ENCODE results near the gene HIRIP3. TPM values are rescaled to one million over a fixed set of nuclear protein-coding genes. Genes with fewer than 3 reads are reported as not detected.

The HIRIP3 gene
- total and polyA plus RNA-seq, 2 of the 8 experiments (the other 6 are each of a cell fraction or from before 2014, with no cell fraction given): 11.9 to 18.5 TPM

GRCh38 chr16:29972500-29972899, 22.9 kb downstream of the HIRIP3 start:
- DNase-seq (ENCODE audit: low read depth in 1 of 2, low spot score in 2 of 2) (no peak), FAIRE-seq (no peak)
- no peak for TF ChIP-seq RXRA (IDR thresholded peaks at IDR 0.05; ENCODE audit: insufficient read depth, low read depth, low read length)
- TF ChIP-seq CEBPB (IDR thresholded peaks at IDR 0.05; ENCODE audit: low read depth, low read length): no peak
- TF ChIP-seq BACH1 (IDR thresholded peaks at IDR 0.05; ENCODE audit: low read length): no peak
- TF ChIP-seq YY1 (IDR thresholded peaks at IDR 0.05; ENCODE audit: low read depth, low read length): no peak
- TF ChIP-seq SIRT6 (IDR thresholded peaks at IDR 0.05; ENCODE audit: low read length): no peak
- TF ChIP-seq ZNF274 (IDR thresholded peaks at IDR 0.05; ENCODE audit: borderline replicate concordance, extremely low read depth, low read length): no peak
- TF ChIP-seq GTF2F1 (IDR thresholded peaks at IDR 0.05; ENCODE audit: borderline replicate concordance, low read depth, low read length): no peak
- no peak for TF ChIP-seq BRCA1 (IDR thresholded peaks at IDR 0.05; ENCODE audit: low read depth, low read length)
- no peak overlapping the region for H2BK5ac ChIP-seq (ENCODE audit: low read depth, low read length)
- H3K4me2 ChIP-seq (ENCODE audit: insufficient read depth in 1 of 2, low read depth in 2 of 2, low read length in 2 of 2): no peak overlapping the region
- no peak overlapping the region for H2BK20ac ChIP-seq (ENCODE audit: low read length)
- H3K27ac ChIP-seq (ENCODE audit: low read depth, low read length): no peak overlapping the region
- peaks cover 2 to 18% of the 10 kb centered on the region in 2 experiments for H4K20me1 ChIP-seq (replicated peaks in 1 of 2; ENCODE audit: control insufficient read depth in 1 of 2, insufficient read depth in 2 of 2, low read length in 2 of 2)
- 100% methylated on average over 1 of the region's 1 CpG; no CpG with 5 or more reads in 1 of the 2 experiments for WGBS, 2 experiments (ENCODE audit: extremely low coverage in 1 of 2, insufficient coverage in 1 of 2, insufficient read length in 1 of 2, insufficient replicate concordance in 2 of 2, low coverage in 1 of 2, low lambda C conversion rate in 2 of 2, missing lambda C conversion rate in 1 of 2)
- peaks cover 0 to 20% (median 7%) of the 10 kb centered on the region in 4 experiments; a peak in 6 of 8 replicates for H3K36me3 ChIP-seq (ENCODE audit: control insufficient read depth in 2 of 4, insufficient read depth in 4 of 4, low read length in 3 of 4)
- H3K18ac ChIP-seq (ENCODE audit: extremely low read depth, low read length): no peak overlapping the region
- no peak overlapping the region for H4K5ac ChIP-seq (ENCODE audit: insufficient read length, low read depth, low read length)
- H3K23ac ChIP-seq (ENCODE audit: insufficient read length): no peak overlapping the region
- no peak overlapping the region for H3K4me3 ChIP-seq (ENCODE audit: extremely low read depth in 1 of 4, insufficient read depth in 2 of 4, low read depth in 3 of 4, low read length in 4 of 4)
- H3K9ac ChIP-seq (replicated peaks in 1 of 4; ENCODE audit: extremely low read depth in 1 of 4, low read depth in 3 of 4, low read length in 3 of 4): no peak overlapping the region
- H4K91ac ChIP-seq (replicated peaks; ENCODE audit: insufficient read length, low read length): no peak overlapping the region
- H2AK5ac ChIP-seq (ENCODE audit: low read depth, low read length): no peak overlapping the region
- no peak overlapping the region for H2BK120ac ChIP-seq (replicated peaks; ENCODE audit: low read depth, low read length)
- H3K56ac ChIP-seq (replicated peaks; ENCODE audit: insufficient read length, low read depth, low read length): no peak overlapping the region
- no peak overlapping the region for H2BK12ac ChIP-seq (ENCODE audit: low read depth, low read length)
- no peak overlapping the region for H4K8ac ChIP-seq (ENCODE audit: extremely low read depth, insufficient read depth, low read length)
- no peak overlapping the region for H2BK15ac ChIP-seq (ENCODE audit: low read length)
- H3K23me2 ChIP-seq (ENCODE audit: low read depth, low read length): peaks cover 7% of the 10 kb centered on the region; the same call in 1 of the 2 replicates
- peaks cover 17% of the 10 kb centered on the region for H3K79me1 ChIP-seq (ENCODE audit: low read depth, low read length)
- H3K4ac ChIP-seq (replicated peaks; ENCODE audit: insufficient read length, low read depth, low read length): no peak overlapping the region
- ChIA-PET CTCF (ENCODE audit: partially characterized antibody) (interaction anchor here (0.6 to 3.7 kb wide), 6 partner anchors 11 to 251 kb away, joined by 3 to 12 read pairs (median 4); partner anchors contain the start of genes TLCD3B and TMEM219), POLR2A (ENCODE audit: partially characterized antibody) (interaction anchor here (0.6 to 3.4 kb wide), 14 partner anchors 11 to 293 kb away, joined by 3 to 33 read pairs (median 4); partner anchors contain the start of genes ALDOA, HIRIP3, INO80E and PAGR1)
- H3K79me2 ChIP-seq (ENCODE audit: control insufficient read depth in 1 of 2, insufficient read depth in 2 of 2, low read length in 2 of 2): peaks cover 9 to 33% of the 10 kb centered on the region in 2 experiments
- H3K14ac ChIP-seq (ENCODE audit: insufficient read length): no peak overlapping the region
- no peak overlapping the region for H2AFZ ChIP-seq (ENCODE audit: low read length)
- peaks cover 4 to 20% (median 7%) of the 10 kb centered on the region in 4 experiments for H3K4me1 ChIP-seq (replicated peaks in 1 of 4; ENCODE audit: control insufficient read depth in 3 of 4, insufficient read depth in 4 of 4, low read length in 3 of 4)
- peaks cover 2 to 10% (median 9%) of the 10 kb centered on the region in 4 experiments for H3K27me3 ChIP-seq (replicated peaks in 1 of 4; ENCODE audit: control insufficient read depth in 3 of 4, extremely low read depth in 1 of 4, insufficient read depth in 3 of 4, low read length in 3 of 4)
- peaks cover 11% of the 10 kb centered on the region in 2 experiments for H3K9me3 ChIP-seq (ENCODE audit: insufficient read depth in 2 of 2, low read depth in 1 of 2, low read length in 1 of 2)
